H1 (cell line): ENCODE results near the gene LSM7. TPM values are rescaled to one million over a fixed set of nuclear protein-coding genes. Genes with fewer than 3 reads are reported as not detected.

Source experiments
- CTCF ChIA-PET: fragments of 300-600 bp; sonication (Branson Sonifier 250); formaldehyde crosslinking; loops from one replicate; lab custom pipeline; 2021; ENCODE audit not compliant: partially characterized antibody; lab: Charles Lee
- POLR2A ChIA-PET: fragments of 300-600 bp; sonication (Branson Sonifier 250); formaldehyde crosslinking; loops from one replicate; lab custom pipeline; 2021; ENCODE audit warnings: inconsistent platforms; ENCODE audit not compliant: partially characterized antibody; lab: Charles Lee
- DNase-seq, 2 experiments: peaks; one replicate each; pipeline versions ENCODE4 v3.0.0 to v3.0.0-alpha.2; 2010 to 2022; ENCODE audit warnings: low spot score in 2 of 2, low read depth in 1 of 2, mixed read lengths in 1 of 2
- FAIRE-seq: peaks from 2 replicates; lab custom pipeline; 2011; peaks lifted over from hg19 to GRCh38; lab: Jason Lieb, UNC
- H2AFZ ChIP-seq: 2 replicates; pipeline ENCODE4 v1.8.1; 2012; ENCODE audit warnings: low read length, inconsistent platforms
- H2AK5ac ChIP-seq: 2 replicates; pipeline ENCODE4 v1.6.1; 2013; ENCODE audit warnings: low read depth, low read length
- H2BK120ac ChIP-seq: replicated peaks from 2 replicates; pipeline ENCODE3; 2013; ENCODE audit warnings: low read depth, low read length, inconsistent platforms
- H2BK12ac ChIP-seq: 2 replicates; pipeline ENCODE4 v1.6.1; 2013; ENCODE audit warnings: low read depth, low read length
- H2BK15ac ChIP-seq: 2 replicates; pipeline ENCODE4 v1.6.1; 2013; ENCODE audit warnings: low read length
- H2BK20ac ChIP-seq: 2 replicates; pipeline ENCODE4 v1.6.1; 2013; ENCODE audit warnings: low read length
- H2BK5ac ChIP-seq: 2 replicates; pipeline ENCODE4 v1.6.1; 2013; ENCODE audit warnings: low read depth, low read length
- H3K14ac ChIP-seq: 2 replicates; pipeline ENCODE4 v1.6.1; 2013; ENCODE audit warnings: inconsistent platforms; ENCODE audit not compliant: insufficient read length
- H3K18ac ChIP-seq: 2 replicates; pipeline ENCODE4 v1.6.1; 2013; ENCODE audit warnings: low read length; ENCODE audit errors: extremely low read depth
- H3K23ac ChIP-seq: 2 replicates; pipeline ENCODE4 v1.6.1; 2013; ENCODE audit warnings: inconsistent platforms; ENCODE audit not compliant: insufficient read length
- H3K23me2 ChIP-seq: 2 replicates; pipeline ENCODE4 v1.6.1; 2013; ENCODE audit warnings: low read depth, low read length
- H3K27ac ChIP-seq: 2 replicates; pipeline ENCODE4 v1.6.1; 2011; ENCODE audit warnings: low read depth, low read length, inconsistent platforms
- H3K27me3 ChIP-seq, 4 experiments: replicated peaks in 1 of 4; 1 replicate in 1 of 4; 2 replicates in 3 of 4; pipeline versions ENCODE4 v1.6.1 to v1.8.1; 2011 to 2013; ENCODE audit warnings: low read length in 3 of 4, mild to moderate bottlenecking in 3 of 4, inconsistent platforms in 2 of 4, mixed read lengths in 2 of 4, moderate library complexity in 1 of 4; ENCODE audit not compliant: control insufficient read depth in 3 of 4, insufficient read depth in 3 of 4; ENCODE audit errors: extremely low read depth in 1 of 4
- H3K36me3 ChIP-seq, 4 experiments: 2 replicates each; pipeline versions ENCODE4 v1.6.1 to v1.8.1; 2011 to 2013; ENCODE audit warnings: mild to moderate bottlenecking in 4 of 4, low read length in 3 of 4, moderate library complexity in 2 of 4, control low read depth in 1 of 4, inconsistent platforms in 1 of 4; ENCODE audit not compliant: insufficient read depth in 4 of 4, control insufficient read depth in 2 of 4
- H3K4ac ChIP-seq: replicated peaks from 2 replicates; pipeline ENCODE3; 2013; ENCODE audit warnings: low read length, low read depth, mixed read lengths, inconsistent platforms; ENCODE audit not compliant: insufficient read length
- H3K4me1 ChIP-seq, 4 experiments: replicated peaks in 1 of 4; 1 replicate in 1 of 4; 2 replicates in 3 of 4; pipeline versions ENCODE4 v1.6.1 to v1.8.1; 2011 to 2013; ENCODE audit warnings: low read length in 3 of 4, inconsistent platforms in 2 of 4, mixed read lengths in 1 of 4; ENCODE audit not compliant: insufficient read depth in 4 of 4, control insufficient read depth in 3 of 4
- H3K4me2 ChIP-seq, 2 experiments: 2 replicates each; pipeline versions ENCODE4 v1.6.1 to v1.8.1; 2011 to 2013; ENCODE audit warnings: low read depth in 2 of 2, low read length in 2 of 2, control low read depth in 1 of 2, inconsistent platforms in 1 of 2, mild to moderate bottlenecking in 1 of 2; ENCODE audit not compliant: insufficient read depth in 1 of 2
- H3K4me3 ChIP-seq, 4 experiments: fragments of 200-600, 300-600 bp in 1 of 4; sonication (generic), shearing (Covaris generic), sonication (Bioruptor Twin) in 1 of 4; 2 replicates each; pipeline versions ENCODE4 v1.5.1 to v1.8.1; 2011 to 2016; ENCODE audit warnings: low read length in 4 of 4, low read depth in 3 of 4, control low read depth in 2 of 4, inconsistent platforms in 2 of 4, mild to moderate bottlenecking in 2 of 4, mixed read lengths in 1 of 4, moderate library complexity in 1 of 4; ENCODE audit not compliant: insufficient read depth in 2 of 4; ENCODE audit errors: extremely low read depth in 1 of 4
- H3K56ac ChIP-seq: replicated peaks from 2 replicates; pipeline ENCODE3; 2013; ENCODE audit warnings: low read depth, mild to moderate bottlenecking, mixed read lengths, low read length, inconsistent platforms; ENCODE audit not compliant: insufficient read length
- H3K79me1 ChIP-seq: 2 replicates; pipeline ENCODE4 v1.6.1; 2013; ENCODE audit warnings: low read depth, low read length, control low read depth
- H3K79me2 ChIP-seq, 2 experiments: 2 replicates each; pipeline versions ENCODE4 v1.6.1 to v1.8.1; 2012 to 2013; ENCODE audit warnings: low read length in 2 of 2, mild to moderate bottlenecking in 2 of 2, inconsistent platforms in 1 of 2; ENCODE audit not compliant: insufficient read depth in 2 of 2, control insufficient read depth in 1 of 2
- H3K9ac ChIP-seq, 4 experiments: replicated peaks in 1 of 4; 1 replicate in 1 of 4; 2 replicates in 3 of 4; pipeline versions ENCODE4 v1.6.1 to v1.8.1; 2011 to 2013; ENCODE audit warnings: low read depth in 3 of 4, low read length in 3 of 4, control low read depth in 2 of 4, mild to moderate bottlenecking in 2 of 4, moderate library complexity in 2 of 4, inconsistent platforms in 1 of 4; ENCODE audit errors: extremely low read depth in 1 of 4
- H3K9me3 ChIP-seq, 2 experiments: 2 replicates each; pipeline versions ENCODE4 v1.6.1 to v1.8.1; 2012 to 2013; ENCODE audit warnings: mild to moderate bottlenecking in 2 of 2, moderate library complexity in 2 of 2, control low read depth in 1 of 2, inconsistent platforms in 1 of 2, low read depth in 1 of 2, low read length in 1 of 2, mixed read lengths in 1 of 2; ENCODE audit not compliant: insufficient read depth in 2 of 2
- H4K20me1 ChIP-seq, 2 experiments: replicated peaks in 1 of 2; 2 replicates each; pipeline versions ENCODE3 to v1.8.1; 2011 to 2013; ENCODE audit warnings: inconsistent platforms in 2 of 2, low read length in 2 of 2, mild to moderate bottlenecking in 1 of 2; ENCODE audit not compliant: insufficient read depth in 2 of 2, control insufficient read depth in 1 of 2
- H4K5ac ChIP-seq: 2 replicates; pipeline ENCODE4 v1.6.1; 2013; ENCODE audit warnings: low read length, low read depth, mixed read lengths, inconsistent platforms; ENCODE audit not compliant: insufficient read length
- H4K8ac ChIP-seq: 2 replicates; pipeline ENCODE4 v1.8.0; 2013; ENCODE audit warnings: mild to moderate bottlenecking, moderate library complexity, low read length, inconsistent platforms; ENCODE audit not compliant: insufficient read depth; ENCODE audit errors: extremely low read depth
- H4K91ac ChIP-seq: replicated peaks from 2 replicates; pipeline ENCODE3; 2013; ENCODE audit warnings: low read length, mixed read lengths, inconsistent platforms; ENCODE audit not compliant: insufficient read length
- GABPA ChIP-seq: IDR thresholded peaks from 2 replicates; pipeline ENCODE4 v1.6.1; 2011; ENCODE audit warnings: mild to moderate bottlenecking, low read length, moderate library complexity, borderline replicate concordance; ENCODE audit not compliant: insufficient read depth
- MAFK ChIP-seq: IDR thresholded peaks from 2 replicates; pipeline ENCODE4 v1.6.1; 2012; ENCODE audit warnings: low read depth, mild to moderate bottlenecking, improper control_type of control experiment, low read length
- SP2 ChIP-seq: IDR thresholded peaks from 2 replicates; pipeline ENCODE4 v1.6.1; 2012; ENCODE audit warnings: mild to moderate bottlenecking, low read length, inconsistent platforms
- SP4 ChIP-seq: IDR thresholded peaks from 2 replicates; pipeline ENCODE4 v1.6.1; 2012; ENCODE audit warnings: low read length, inconsistent platforms
- TAF1 ChIP-seq: IDR thresholded peaks from 2 replicates; pipeline ENCODE4 v1.6.1; 2011; ENCODE audit warnings: mild to moderate bottlenecking, low read depth, low read length
- TAF7 ChIP-seq: optimal IDR thresholded peaks from 2 replicates; pipeline ENCODE3; 2011; ENCODE audit warnings: low read depth, mild to moderate bottlenecking, inconsistent platforms, low read length, moderate library complexity, borderline replicate concordance
- TCF12 ChIP-seq: IDR thresholded peaks from 2 replicates; pipeline ENCODE4 v1.6.1; 2011; ENCODE audit warnings: low read depth, mild to moderate bottlenecking, low read length
- ZNF274 ChIP-seq: IDR thresholded peaks from 2 replicates; pipeline ENCODE4 v1.7.0; 2012; ENCODE audit warnings: low read length, borderline replicate concordance; ENCODE audit errors: extremely low read depth
- WGBS, 2 experiments: shearing (Covaris generic) in 1 of 2; methylation state at CpG; one replicate each; pipeline versions ENCODE4 v1.1.6 to v1.1.7; 2013 to 2015; ENCODE audit warnings: low lambda C conversion rate in 2 of 2, mixed read lengths in 2 of 2, inconsistent platforms in 1 of 2, low coverage in 1 of 2, missing lambda C conversion rate in 1 of 2; ENCODE audit not compliant: insufficient replicate concordance in 2 of 2, insufficient coverage in 1 of 2, insufficient read length in 1 of 2; ENCODE audit errors: extremely low coverage in 1 of 2, missing lambda C conversion rate in 1 of 2; 5-methylcytosine and 5-hydroxymethylcytosine counted together
- polyA plus RNA-seq, 7 experiments: library from polyadenylated mRNA; depleted of rRNA in 3 of 7; stranded (reverse) in 5 of 7; unstranded in 2 of 7; fragments of >200 nt in 5 of 7; fragments of 200-250 nt in 2 of 7; gene quantifications; 1 replicate in 5 of 7; 2 replicates in 1 of 7; 4 replicates in 1 of 7; pipeline versions ENCODE4 v1.2.1 to v1.2.3, GENCODE V29; 2011 to 2013; ENCODE audit warnings: missing spikeins in 2 of 7, mixed read lengths in 2 of 7
- total RNA-seq: library from RNA; stranded (reverse); fragmentation: NEBNext Ultra II Directional; extraction: Animal tissue kit (Norgen Biotek cat#: 25700); gene quantifications from 2 replicates; pipeline ENCODE4 v1.2.1, GENCODE V29; 2021
- TF ChIP-seq, protein P1 (sequence below): IDR thresholded peaks from 2 replicates; pipeline ENCODE4 v1.6.1; 2011; ENCODE audit warnings: low read depth, mild to moderate bottlenecking, low read length; ENCODE audit not compliant: insufficient read depth

LSM7 gene
- total and polyA plus RNA-seq, 2 of the 8 experiments (the other 6 are each of a cell fraction or from before 2014, with no cell fraction given): 228 to 1,335 TPM

DNA sequence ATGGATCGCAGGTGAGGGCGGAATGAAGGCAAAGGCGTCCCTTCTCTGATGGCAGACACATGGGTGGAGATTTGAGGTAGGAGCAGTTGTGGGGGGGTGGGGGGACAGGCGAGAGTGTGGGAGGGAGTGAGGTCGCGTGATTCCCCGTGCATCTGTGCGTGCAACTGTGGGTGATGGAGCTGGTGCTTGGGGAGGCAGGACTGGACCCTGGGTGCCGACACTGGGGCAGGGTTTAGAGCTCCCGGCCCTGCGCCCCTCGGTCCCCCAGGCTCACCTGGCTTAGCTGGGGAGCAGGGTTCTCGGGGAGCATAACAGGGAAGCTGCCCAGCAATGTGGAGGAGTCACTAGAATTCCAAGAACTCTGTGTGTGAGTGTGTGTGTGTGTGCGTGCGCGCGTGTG, 35.0 kb upstream of the LSM7 start:
- CTCF ChIA-PET: interaction anchor here (0.9 to 1.8 kb wide), 5 partner anchors 9 to 72 kb away, joined by 3 read pairs; no protein-coding TSS in a partner anchor
- no peak overlapping the region for H3K4me2 ChIP-seq
- TF ChIP-seq, protein P1, sequence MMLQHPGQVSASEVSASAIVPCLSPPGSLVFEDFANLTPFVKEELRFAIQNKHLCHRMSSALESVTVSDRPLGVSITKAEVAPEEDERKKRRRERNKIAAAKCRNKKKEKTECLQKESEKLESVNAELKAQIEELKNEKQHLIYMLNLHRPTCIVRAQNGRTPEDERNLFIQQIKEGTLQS: no peak
- TF ChIP-seq TAF1: no peak
- no peak for TF ChIP-seq ZNF274
- TF ChIP-seq SP4: no peak
- no peak for TF ChIP-seq MAFK
- TF ChIP-seq SP2: no peak
- no peak for TF ChIP-seq TCF12
- no peak for TF ChIP-seq GABPA
- no peak for TF ChIP-seq TAF7

More for the DNA sequence above, 35.0 kb upstream of the LSM7 start:
- POLR2A ChIA-PET: interaction anchor here (1.0 to 1.2 kb wide), 3 partner anchors 11 to 53 kb away, joined by 3 to 5 read pairs (median 3); no protein-coding TSS in a partner anchor
- Histone ChIP-seq H2BK5ac (no peak overlapping the region), H3K27me3 (peaks cover 0 to 8% (median 3%) of the 10 kb centered on the region in 4 experiments; a peak in 5 of 7 replicates), H3K79me2 (no peaks in the 10 kb centered on the region), H4K91ac (no peak overlapping the region), H2BK12ac (0 out of 2 replicates have a peak overlapping the region, but pooled peaks have one; percentile 17), H3K9ac (no peak overlapping the region), H4K8ac (no peak overlapping the region), H3K23ac (no peak overlapping the region), H2BK20ac (0 out of 2 replicates have a peak overlapping the region, but pooled peaks have one; percentile 21), H3K36me3 (no peaks in the 10 kb centered on the region), H3K56ac (no peak overlapping the region), H3K4ac (no peak overlapping the region), H3K18ac (no peak overlapping the region), H3K79me1 (no peaks in the 10 kb centered on the region), H3K27ac (no peak overlapping the region), H2BK120ac (no peak overlapping the region), H4K20me1 (peaks cover 0 to 7% of the 10 kb centered on the region in 2 experiments), H3K23me2 (peaks cover 13% of the 10 kb centered on the region), H4K5ac (no peak overlapping the region), H3K4me3 (no peak overlapping the region), H3K4me1 (peaks cover 0 to 4% (median 0%) of the 10 kb centered on the region in 4 experiments; a peak in 1 of 7 replicates), H2AFZ (no peak overlapping the region), H2BK15ac (no peak overlapping the region), H2AK5ac (0 out of 2 replicates have a peak overlapping the region, but pooled peaks have one; percentile 83), H3K9me3 (no peaks in the 10 kb centered on the region), H3K14ac (no peak overlapping the region)
- 88% methylated on average over 17 of the region's 17 CpGs; no CpG with 5 or more reads in 1 of the 2 experiments for WGBS, 2 experiments
- DNase-seq (no peak), FAIRE-seq (no peak)
